Neural progenitor cell (in vitro differentiated cells): ENCODE results near the gene C17orf50. TPM values are rescaled to one million over a fixed set of nuclear protein-coding genes. Genes with fewer than 3 reads are reported as not detected.

Source experiments
- DNase-seq: peaks from one replicate; pipeline ENCODE4 v3.0.0-alpha.2; 2016; ENCODE audit warnings: low spot score
- H2AFZ ChIP-seq: fragments of 200-600 bp; sonication (generic); replicated peaks from 2 replicates; pipeline ENCODE4 v1.6.1; 2016; ENCODE audit warnings: antibody characterized with exemption
- H3F3A ChIP-seq: fragments of 200-600 bp; sonication (generic); 2 replicates; pipeline ENCODE4 v1.6.1; 2016; ENCODE audit warnings: antibody characterized with exemption, low read depth
- H3K27ac ChIP-seq: fragments of 200-600 bp; sonication (generic); 2 replicates; pipeline ENCODE4 v1.5.1; 2016; ENCODE audit warnings: mild to moderate bottlenecking
- H3K27me3 ChIP-seq: fragments of 200-600 bp; sonication (generic); 2 replicates; pipeline ENCODE4 v1.6.1; 2016; ENCODE audit warnings: mild to moderate bottlenecking, moderate library complexity
- H3K36me3 ChIP-seq: fragments of 200-600 bp; sonication (generic); 2 replicates; pipeline ENCODE4 v1.5.1; 2016
- H3K4me1 ChIP-seq: fragments of 200-600 bp; sonication (generic); 2 replicates; pipeline ENCODE4 v1.6.1; 2016; ENCODE audit warnings: mixed run types
- H3K4me2 ChIP-seq: fragments of 200-600 bp; sonication (generic); 2 replicates; pipeline ENCODE4 v1.6.1; 2016
- H3K4me3 ChIP-seq: fragments of 200-600 bp; sonication (generic); 2 replicates; pipeline ENCODE4 v1.5.1; 2016
- H3K79me2 ChIP-seq: fragments of 200-600 bp; sonication (generic); 2 replicates; pipeline ENCODE4 v1.6.1; 2016; ENCODE audit warnings: low read depth
- H3K9ac ChIP-seq: fragments of 200-600 bp; sonication (generic); 2 replicates; pipeline ENCODE4 v1.6.1; 2016
- H3K9me3 ChIP-seq: fragments of 200-600 bp; sonication (generic); 2 replicates; pipeline ENCODE4 v1.5.1; 2016; ENCODE audit warnings: low read depth
- H4K20me1 ChIP-seq: fragments of 200-600 bp; sonication (generic); 2 replicates; pipeline ENCODE4 v1.6.1; 2016; ENCODE audit warnings: low read depth
- H3K27ac Mint-ChIP-seq: 3 replicates; pipeline ENCODE4 v1.8.0; 2021; ENCODE audit warnings: mixed read lengths
- H3K27me3 Mint-ChIP-seq: 2 replicates; pipeline ENCODE4 v1.8.0; 2022; ENCODE audit warnings: low read depth, mild to moderate bottlenecking, inconsistent platforms, moderate library complexity, mixed read lengths; ENCODE audit not compliant: insufficient read depth
- H3K36me3 Mint-ChIP-seq: 3 replicates; pipeline ENCODE4 v1.8.0; 2021; ENCODE audit warnings: mixed read lengths
- H3K4me1 Mint-ChIP-seq: 3 replicates; pipeline ENCODE4 v1.8.0; 2021; ENCODE audit warnings: mixed read lengths
- H3K4me3 Mint-ChIP-seq: 3 replicates; pipeline ENCODE4 v1.8.0; 2021; ENCODE audit warnings: mild to moderate bottlenecking, moderate library complexity, mixed read lengths
- H3K9me3 Mint-ChIP-seq: 3 replicates; pipeline ENCODE4 v1.8.0; 2020; ENCODE audit warnings: mixed read lengths
- CTCF ChIP-seq: fragments of 200-600 bp; sonication (generic); IDR thresholded peaks from 2 replicates; pipeline ENCODE4 v1.5.1; 2017; ENCODE audit warnings: antibody characterized with exemption, mild to moderate bottlenecking
- EZH2 ChIP-seq: fragments of 200-600 bp; sonication (generic); IDR thresholded peaks from 2 replicates; pipeline ENCODE4 v1.6.1; 2017; ENCODE audit warnings: antibody characterized with exemption, mild to moderate bottlenecking, moderate library complexity
- EZH2phosphoT487 ChIP-seq: fragments of 200-600 bp; sonication (generic); IDR thresholded peaks from 2 replicates; pipeline ENCODE4 v1.6.1; 2017; ENCODE audit warnings: antibody characterized with exemption
- total RNA-seq: library from RNA; depleted of rRNA; stranded (reverse); fragments of >200 nt; gene quantifications from 2 replicates; pipeline ENCODE4 v1.2.3, GENCODE V29; 2015; ENCODE audit warnings: low replicate concordance

C17orf50 gene
- total RNA-seq, 1 donor from 2014 or later, result not detected

- TF ChIP-seq EZH2, result no peak
- TF ChIP-seq EZH2phosphoT487, result no peak
- no peak for TF ChIP-seq CTCF
- H3F3A ChIP-seq, result no peaks in the 10 kb centered on the region
- H4K20me1 ChIP-seq, result peaks cover 10% of the 10 kb centered on the region
- H3K4me3 Mint-ChIP-seq, result no peak overlapping the region
- no peaks in the 10 kb centered on the region for H3K9me3 Mint-ChIP-seq
- H3K9me3 ChIP-seq, result no peaks in the 10 kb centered on the region
- no peaks in the 10 kb centered on the region for H3K36me3 Mint-ChIP-seq
- H3K4me1 Mint-ChIP-seq, result peaks cover 8% of the 10 kb centered on the region
- no peak overlapping the region for H3K27ac Mint-ChIP-seq
- no peak overlapping the region for H3K27ac ChIP-seq
- no peaks in the 10 kb centered on the region for H3K4me1 ChIP-seq
- H2AFZ ChIP-seq, result no peak overlapping the region
- H3K79me2 ChIP-seq, result no peaks in the 10 kb centered on the region
- H3K36me3 ChIP-seq, result no peaks in the 10 kb centered on the region
- DNase-seq, result no peak
- no peak overlapping the region for H3K4me3 ChIP-seq
- H3K9ac ChIP-seq, result no peak overlapping the region
- peaks cover 54% of the 10 kb centered on the region for H3K27me3 Mint-ChIP-seq
- peaks cover 81% of the 10 kb centered on the region for H3K27me3 ChIP-seq
- no peak overlapping the region for H3K4me2 ChIP-seq
These were observed 36.7 kb downstream of the C17orf50 start for GRCh38 chr17:35797370-35797769.

- H2AFZ ChIP-seq, result no peak overlapping the region
- H3K27me3 Mint-ChIP-seq, result peaks cover 54% of the 10 kb centered on the region
- H3K27ac Mint-ChIP-seq, result no peak overlapping the region
- peaks cover 8% of the 10 kb centered on the region for H3K4me1 Mint-ChIP-seq
- no peaks in the 10 kb centered on the region for H3K36me3 ChIP-seq
- no peak overlapping the region for H3K9ac ChIP-seq
- H3K4me3 ChIP-seq, result no peak overlapping the region
- H3K36me3 Mint-ChIP-seq, result no peaks in the 10 kb centered on the region
- H3K9me3 ChIP-seq, result no peaks in the 10 kb centered on the region
- no peaks in the 10 kb centered on the region for H3K9me3 Mint-ChIP-seq
- peaks cover 10% of the 10 kb centered on the region for H4K20me1 ChIP-seq
- H3K79me2 ChIP-seq, result no peaks in the 10 kb centered on the region
- H3F3A ChIP-seq, result no peaks in the 10 kb centered on the region
- DNase-seq, result no peak
- H3K27me3 ChIP-seq, result peaks cover 75% of the 10 kb centered on the region
- H3K4me1 ChIP-seq, result no peaks in the 10 kb centered on the region
- no peak overlapping the region for H3K4me3 Mint-ChIP-seq
- no peak overlapping the region for H3K4me2 ChIP-seq
- TF ChIP-seq EZH2, result no peak
- no peak overlapping the region for H3K27ac ChIP-seq
These were observed 37.2 kb downstream of the C17orf50 start for GRCh38 chr17:35797918-35798317.

GRCh38 chr17:35799942-35800341 lies 39.3 kb downstream of the C17orf50 start:
- no peak for DNase-seq
- Mint-ChIP-seq H3K27ac (no peak overlapping the region), H3K4me1 (peaks cover 9% of the 10 kb centered on the region), H3K9me3 (no peaks in the 10 kb centered on the region), H3K4me3 (no peak overlapping the region), H3K27me3 (peaks cover 34% of the 10 kb centered on the region), H3K36me3 (no peaks in the 10 kb centered on the region)
- H3K36me3 ChIP-seq, result no peaks in the 10 kb centered on the region
- no peaks in the 10 kb centered on the region for H3K4me1 ChIP-seq
- no peak overlapping the region for H3K9ac ChIP-seq
- no peaks in the 10 kb centered on the region for H3K79me2 ChIP-seq
- no peaks in the 10 kb centered on the region for H3K9me3 ChIP-seq
- H4K20me1 ChIP-seq, result peaks cover 3% of the 10 kb centered on the region
- no peak for TF ChIP-seq EZH2phosphoT487
- peaks cover 1% of the 10 kb centered on the region for H3F3A ChIP-seq
- H3K27me3 ChIP-seq, result peaks cover 55% of the 10 kb centered on the region
- H2AFZ ChIP-seq, result no peak overlapping the region
- no peak overlapping the region for H3K4me2 ChIP-seq
- H3K27ac ChIP-seq, result no peak overlapping the region
- H3K4me3 ChIP-seq, result no peak overlapping the region

GRCh38 chr17:35801583-35802224 lies 41.0 kb downstream of the C17orf50 start:
- Histone ChIP-seq H2AFZ (no peak overlapping the region), H3F3A (peaks cover 8% of the 10 kb centered on the region), H3K9ac (no peak overlapping the region), H3K27me3 (peaks cover 38% of the 10 kb centered on the region), H3K4me2 (no peak overlapping the region), H3K9me3 (no peaks in the 10 kb centered on the region), H3K4me3 (no peak overlapping the region), H3K36me3 (no peaks in the 10 kb centered on the region), H3K27ac (no peak overlapping the region), H4K20me1 (no peaks in the 10 kb centered on the region), H3K4me1 (no peaks in the 10 kb centered on the region), H3K79me2 (no peaks in the 10 kb centered on the region)
- no peak for DNase-seq
- H3K9me3 Mint-ChIP-seq, result no peaks in the 10 kb centered on the region
- H3K36me3 Mint-ChIP-seq, result no peaks in the 10 kb centered on the region
- H3K4me1 Mint-ChIP-seq, result peaks cover 6% of the 10 kb centered on the region
- no peak for TF ChIP-seq CTCF
- no peak for TF ChIP-seq EZH2phosphoT487
- no peak for TF ChIP-seq EZH2
- peaks cover 22% of the 10 kb centered on the region for H3K27me3 Mint-ChIP-seq
- H3K27ac Mint-ChIP-seq, result no peak overlapping the region
- H3K4me3 Mint-ChIP-seq, result no peak overlapping the region
